Spleen (tissue), 7 donors: ENCODE data around the gene AQP2.

ENCODE experiments used
- POLR2AphosphoS5 ChIP-seq, 3 donors: sonication (generic); formaldehyde crosslinking; IDR thresholded peaks; one replicate each; pipeline ENCODE4 v1.5.1; 2017; ENCODE audit warnings: antibody characterized with exemption in 3 of 3
- TF ChIP-seq, protein P1 (sequence below), 11 experiments: fragments of 200-600 bp in 7 of 11; fragments of 450-650 bp in 4 of 11; sonication (generic) in 4 of 11; IDR thresholded peaks in 8 of 11; conservative IDR thresholded peaks in 3 of 11; 1 replicate in 7 of 11; 2 replicates in 4 of 11; pipeline versions ENCODE4 v1.4.0 to v1.8.0; 2016 to 2021; ENCODE audit warnings: antibody characterized with exemption in 11 of 11, inconsistent platforms in 4 of 11, mild to moderate bottlenecking in 1 of 11
- donor health status: DM: no; HTN: no; CAD: no; lungs with moderate emphysema.
- donor health status: DM: no; HTN: no; CAD: no.
- donor health status: DM: no; HTN: no; CAD: no.

DNA sequence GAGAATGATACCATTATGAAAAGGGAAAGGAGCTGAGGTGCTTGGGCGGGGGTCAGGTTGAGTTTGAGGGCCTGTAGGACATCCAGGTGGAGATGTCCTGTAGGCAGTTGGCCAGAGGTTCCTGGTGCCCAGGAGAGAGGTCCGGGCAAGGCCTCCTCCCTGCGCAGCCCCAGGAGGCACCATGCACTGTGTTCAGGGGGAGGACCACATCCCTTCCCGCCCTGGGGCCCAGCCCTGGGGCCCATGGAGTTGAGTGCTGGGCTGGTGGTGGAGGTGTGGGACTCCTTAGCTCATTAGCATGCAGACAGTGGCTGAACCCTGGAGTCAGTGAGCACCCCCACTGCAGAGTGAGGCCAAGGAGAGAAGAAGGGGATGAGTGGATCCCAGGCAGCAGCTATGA, 41.2 kb upstream of the AQP2 start:
- TF ChIP-seq, protein P1, sequence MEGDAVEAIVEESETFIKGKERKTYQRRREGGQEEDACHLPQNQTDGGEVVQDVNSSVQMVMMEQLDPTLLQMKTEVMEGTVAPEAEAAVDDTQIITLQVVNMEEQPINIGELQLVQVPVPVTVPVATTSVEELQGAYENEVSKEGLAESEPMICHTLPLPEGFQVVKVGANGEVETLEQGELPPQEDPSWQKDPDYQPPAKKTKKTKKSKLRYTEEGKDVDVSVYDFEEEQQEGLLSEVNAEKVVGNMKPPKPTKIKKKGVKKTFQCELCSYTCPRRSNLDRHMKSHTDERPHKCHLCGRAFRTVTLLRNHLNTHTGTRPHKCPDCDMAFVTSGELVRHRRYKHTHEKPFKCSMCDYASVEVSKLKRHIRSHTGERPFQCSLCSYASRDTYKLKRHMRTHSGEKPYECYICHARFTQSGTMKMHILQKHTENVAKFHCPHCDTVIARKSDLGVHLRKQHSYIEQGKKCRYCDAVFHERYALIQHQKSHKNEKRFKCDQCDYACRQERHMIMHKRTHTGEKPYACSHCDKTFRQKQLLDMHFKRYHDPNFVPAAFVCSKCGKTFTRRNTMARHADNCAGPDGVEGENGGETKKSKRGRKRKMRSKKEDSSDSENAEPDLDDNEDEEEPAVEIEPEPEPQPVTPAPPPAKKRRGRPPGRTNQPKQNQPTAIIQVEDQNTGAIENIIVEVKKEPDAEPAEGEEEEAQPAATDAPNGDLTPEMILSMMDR (IDR thresholded peaks at IDR 0.05 in 8 of 11, conservative IDR thresholded peaks at IDR 0.05 in 3 of 11): no peak
- TF ChIP-seq POLR2AphosphoS5 (IDR thresholded peaks at IDR 0.05): no peak
